ENCODE data around the gene GNA15.
A peak's percentile ranks its signal among the peaks of the same experiment; 100 is the strongest.

The GNA15 gene

DNA sequence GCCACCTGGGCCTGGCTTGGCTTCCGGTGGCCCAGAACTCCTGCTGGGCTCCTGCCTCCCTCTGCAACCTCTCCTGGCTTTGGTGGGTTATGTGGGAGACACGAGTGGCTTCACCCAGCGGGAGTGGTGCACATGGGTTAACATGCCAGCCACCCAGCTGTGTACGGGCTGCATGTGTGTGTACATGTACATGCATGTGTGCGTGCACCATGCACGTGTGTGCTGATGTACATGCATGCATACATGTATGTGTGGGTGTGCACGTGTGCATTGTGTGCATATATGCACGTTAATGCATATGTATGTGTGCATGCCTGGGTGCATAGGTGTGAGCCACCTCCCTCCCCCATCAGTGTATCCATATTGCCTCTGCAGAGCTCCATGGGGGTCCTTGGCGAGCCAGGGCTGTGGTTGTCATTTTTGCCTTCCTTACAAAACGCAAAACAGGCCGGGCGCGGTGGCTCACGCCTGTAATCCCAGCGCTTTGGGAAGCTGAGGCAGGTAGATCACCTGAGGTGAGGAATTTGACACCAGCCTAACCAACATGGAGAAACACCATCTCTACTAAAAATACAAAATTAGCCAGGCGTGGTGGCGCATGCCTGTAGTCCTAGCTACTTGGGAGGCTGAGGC, 29.2 kb upstream of the GNA15 start:
- no peak for DNase-seq (ENCODE audit: low read depth in 2 of 2)

DNA sequence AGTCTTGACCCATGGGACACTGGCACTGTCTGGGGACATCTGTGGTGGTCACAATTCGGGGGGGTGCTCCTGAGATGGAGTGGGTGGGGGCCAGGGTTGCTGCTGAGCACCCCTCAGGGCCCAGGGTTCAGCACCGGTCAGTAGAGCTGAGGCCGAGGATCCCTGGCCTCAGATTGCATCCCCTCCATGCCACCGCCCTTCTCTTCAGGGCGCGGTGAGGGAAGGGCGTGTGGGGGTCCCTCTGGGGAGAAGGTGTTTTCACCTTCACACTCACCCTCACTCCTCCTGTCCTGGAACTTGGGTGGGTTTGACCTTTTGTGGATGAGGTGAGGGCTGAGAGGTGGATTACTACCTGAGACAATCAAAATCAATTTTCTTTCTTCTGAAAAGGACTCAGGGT, 28.2 kb upstream of the GNA15 start:
- DNase-seq (ENCODE audit: low read depth in 2 of 2), result no peak

DNA sequence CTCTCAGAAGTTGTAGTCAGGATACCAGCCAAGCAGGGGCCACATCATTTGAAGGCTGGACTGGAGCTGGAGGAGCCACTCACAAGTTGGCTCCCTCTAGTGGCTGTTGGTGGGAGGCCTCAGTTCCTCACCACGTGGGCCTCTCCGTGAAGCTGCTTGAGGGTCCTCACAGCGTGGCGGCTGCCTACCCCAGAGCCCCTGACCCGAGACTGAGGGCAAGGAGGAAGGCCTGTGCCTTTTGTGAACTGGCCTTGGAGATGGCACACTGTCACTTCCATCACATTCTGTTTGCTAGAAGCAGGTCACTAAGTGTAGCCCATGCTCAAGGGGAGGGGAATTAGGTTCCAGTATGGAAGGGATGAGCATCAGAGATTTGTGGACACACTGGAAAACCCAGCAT, 27.1 kb upstream of the GNA15 start:
- peak; percentile 44 to 59 for DNase-seq (ENCODE audit: low read depth in 2 of 2)

DNA sequence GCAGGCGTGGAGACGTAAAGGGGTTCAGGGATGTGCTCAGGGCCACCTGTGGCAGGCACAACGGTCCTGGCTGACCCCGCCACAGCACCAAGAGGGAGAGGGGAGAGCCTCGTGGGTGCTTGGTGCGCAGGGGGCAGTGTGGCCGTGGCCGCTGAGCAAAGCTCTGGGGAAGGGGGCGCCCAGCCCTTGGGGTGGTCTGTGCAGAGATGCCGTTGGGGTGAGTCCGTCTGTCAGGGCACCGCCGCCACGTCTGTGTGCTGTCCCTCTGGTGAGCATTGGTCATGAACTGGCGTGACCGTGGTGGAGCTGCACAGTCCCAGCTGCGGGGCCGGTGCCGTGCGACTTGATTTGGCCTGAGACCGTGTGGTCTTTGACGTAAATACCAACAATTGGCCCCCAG, 26.3 kb upstream of the GNA15 start:
- no peak for DNase-seq (ENCODE audit: low read depth in 2 of 2)

DNA sequence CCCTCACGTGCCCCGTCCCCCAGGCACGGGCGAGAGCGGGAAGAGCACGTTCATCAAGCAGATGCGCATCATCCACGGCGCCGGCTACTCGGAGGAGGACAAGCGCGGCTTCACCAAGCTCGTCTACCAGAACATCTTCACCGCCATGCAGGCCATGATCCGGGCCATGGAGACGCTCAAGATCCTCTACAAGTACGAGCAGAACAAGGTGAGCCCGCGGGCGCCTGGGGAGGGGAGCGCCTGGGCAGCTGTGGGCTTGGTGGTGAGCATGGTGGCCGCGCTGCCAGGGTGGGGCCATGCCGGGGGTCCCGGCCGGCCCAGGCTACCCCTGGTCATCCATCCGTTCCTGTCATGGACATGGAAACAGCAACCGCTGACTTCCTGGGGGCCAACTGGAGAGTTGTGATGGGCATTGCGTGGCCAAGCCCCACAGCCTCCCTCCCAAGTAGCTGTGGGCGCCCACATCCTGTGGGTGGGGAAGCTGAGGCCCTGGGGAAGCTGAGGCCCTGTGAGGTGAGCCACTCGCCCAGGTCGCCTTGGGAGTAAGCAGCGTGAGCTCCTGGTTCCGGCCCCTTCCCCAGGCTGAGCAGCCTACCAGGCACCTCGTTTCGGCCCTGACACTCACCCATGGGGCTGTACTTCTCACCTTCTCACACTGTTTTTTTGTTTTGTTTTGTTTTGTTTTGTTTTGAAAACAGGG, 25.6 kb upstream of the GNA15 start:
- no peak for DNase-seq (ENCODE audit: low read depth in 2 of 2)

DNA sequence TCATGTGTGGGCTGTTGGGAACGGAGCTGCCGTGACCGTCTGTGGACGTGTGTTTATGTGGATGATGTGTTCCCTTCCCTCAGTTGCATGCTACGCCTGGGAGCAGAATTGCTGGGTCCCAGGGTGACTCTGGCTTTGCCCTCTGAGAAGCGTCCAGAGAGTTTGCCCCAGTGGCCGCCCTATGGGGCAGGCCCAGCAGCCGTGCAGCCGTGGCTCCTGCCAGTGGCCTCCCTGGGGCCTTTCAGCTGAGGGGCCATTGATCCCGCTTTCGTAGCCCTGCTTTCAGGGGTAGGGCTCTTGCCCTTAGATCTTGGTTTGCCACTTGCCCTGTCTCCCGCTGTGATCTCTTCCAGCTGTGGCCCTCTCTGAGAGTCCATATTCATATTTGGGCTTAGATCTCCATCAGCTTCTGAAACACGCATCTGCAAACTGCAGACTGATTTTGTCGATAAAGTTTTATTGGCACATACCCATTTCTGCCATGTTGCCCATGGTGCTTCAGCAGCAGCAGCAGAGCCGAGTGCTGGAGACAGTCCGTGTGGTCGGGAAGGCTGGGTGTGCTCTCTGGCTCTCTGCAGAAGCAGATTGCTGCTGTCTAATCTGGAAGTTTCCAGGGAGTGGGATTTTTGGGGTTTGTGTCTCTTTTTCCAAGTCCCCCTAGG, 24.1 kb upstream of the GNA15 start:
- no peak for DNase-seq (ENCODE audit: low read depth in 2 of 2)

DNA sequence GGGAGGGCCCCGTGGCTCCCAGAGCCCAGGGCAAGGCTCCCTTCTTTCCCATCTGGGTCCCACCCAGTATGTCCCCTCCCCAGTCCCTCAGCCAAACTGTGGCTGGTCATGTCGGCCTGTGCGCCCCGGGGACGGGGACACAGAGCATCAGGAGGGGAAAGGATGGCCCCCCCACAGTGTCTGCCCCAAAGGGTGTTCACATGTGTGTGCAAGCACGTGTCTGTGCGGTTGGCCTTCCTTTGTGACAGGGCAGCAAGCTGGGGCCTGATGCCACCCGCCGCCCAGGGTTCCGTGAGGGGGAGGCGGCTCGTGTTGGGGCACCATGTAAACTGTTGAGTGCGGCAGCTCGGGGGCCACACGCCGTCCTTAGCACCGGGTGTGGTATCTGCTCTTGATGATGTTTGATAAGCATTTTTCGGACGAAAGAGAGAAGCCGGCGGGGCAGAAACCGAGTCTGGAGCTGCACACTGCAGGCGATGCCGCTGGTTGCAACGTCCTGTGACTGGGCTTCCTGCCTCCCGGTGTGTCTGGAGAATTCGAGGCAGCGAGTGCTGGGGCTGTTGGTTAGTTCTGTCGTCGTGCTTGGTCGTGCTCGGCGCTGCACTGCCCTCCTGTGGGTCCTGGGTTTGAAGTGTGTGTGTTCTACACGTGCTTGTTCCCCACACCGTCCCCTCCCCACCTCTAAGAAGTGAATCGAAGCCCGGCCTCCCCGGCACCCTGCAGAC, 23.3 kb upstream of the GNA15 start:
- DNase-seq (ENCODE audit: low read depth in 2 of 2), result no peak

DNA sequence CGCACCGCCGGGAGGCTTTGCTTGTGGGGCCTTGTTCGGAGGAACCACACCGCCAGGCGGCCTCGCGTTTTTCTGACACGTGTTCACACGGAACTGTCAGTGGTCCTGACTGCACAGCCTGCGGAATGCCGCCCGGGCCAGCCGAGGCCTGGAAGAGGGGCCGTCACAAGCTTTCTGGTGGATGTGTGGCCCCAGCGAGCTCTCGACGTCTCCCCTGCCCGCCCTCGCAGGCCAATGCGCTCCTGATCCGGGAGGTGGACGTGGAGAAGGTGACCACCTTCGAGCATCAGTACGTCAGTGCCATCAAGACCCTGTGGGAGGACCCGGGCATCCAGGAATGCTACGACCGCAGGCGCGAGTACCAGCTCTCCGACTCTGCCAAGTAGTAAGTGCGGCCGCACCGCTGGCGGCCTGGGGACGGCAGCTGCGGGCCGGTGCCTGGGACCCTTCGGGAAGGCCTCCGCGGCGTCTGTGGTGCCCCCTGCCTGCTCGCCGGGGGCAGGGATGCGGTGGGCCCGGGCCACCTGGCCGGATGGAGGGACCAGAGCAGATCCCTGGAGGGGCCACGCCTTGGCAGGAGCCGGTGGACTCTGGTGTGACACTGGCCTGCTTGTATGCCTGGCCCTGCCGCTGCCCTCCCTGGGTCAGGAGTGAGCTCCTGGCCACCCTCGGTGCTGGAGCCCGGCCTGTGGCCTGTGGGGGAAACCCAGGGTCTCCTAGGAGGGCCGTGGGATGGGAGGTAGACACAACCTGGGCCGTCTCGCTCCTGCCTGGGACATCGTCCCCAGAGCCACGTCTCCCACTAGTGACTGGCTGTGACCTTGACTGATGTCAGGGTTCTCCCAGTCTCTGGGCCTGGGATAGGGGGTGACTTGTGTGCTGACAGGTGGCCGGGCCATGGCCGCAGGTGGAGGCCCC, 22.5 kb upstream of the GNA15 start:
- DNase-seq (ENCODE audit: low read depth in 2 of 2), result no peak

DNA sequence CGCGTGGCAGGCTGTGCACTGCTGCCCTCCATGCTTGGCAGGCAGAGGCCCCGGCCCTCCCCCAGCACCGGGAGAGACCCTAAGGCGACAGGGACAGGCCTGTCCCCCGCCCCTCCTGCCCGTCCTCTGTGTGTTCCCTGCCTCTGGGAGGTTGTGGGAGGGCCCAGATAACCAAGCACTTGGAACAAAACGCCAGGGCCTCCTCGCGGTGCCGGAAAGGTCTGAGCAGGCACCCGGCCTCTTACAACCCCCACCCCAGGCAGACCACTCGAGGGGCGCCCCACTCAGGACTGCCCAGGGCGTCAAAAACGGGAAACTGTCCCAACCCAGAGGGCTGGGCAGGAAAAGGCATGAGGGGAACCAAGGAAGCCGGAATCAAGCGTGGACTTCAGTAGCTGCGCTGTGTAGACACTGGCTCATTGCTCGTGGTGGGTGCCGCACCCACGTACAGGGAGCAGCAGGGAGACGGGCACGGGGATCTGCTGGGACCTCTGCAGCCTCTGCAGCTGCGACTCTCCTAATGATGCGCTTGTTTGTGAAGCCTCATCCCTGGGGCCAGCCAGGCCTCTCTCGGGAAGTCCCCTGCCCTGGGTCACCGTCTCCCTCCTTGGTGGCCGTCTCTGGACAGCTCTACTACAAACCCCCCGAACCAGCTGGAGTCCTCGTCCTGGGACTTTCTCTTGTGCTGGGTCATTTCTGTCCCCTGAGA, 21.7 kb upstream of the GNA15 start:
- no peak for DNase-seq (ENCODE audit: low read depth in 2 of 2)

DNA sequence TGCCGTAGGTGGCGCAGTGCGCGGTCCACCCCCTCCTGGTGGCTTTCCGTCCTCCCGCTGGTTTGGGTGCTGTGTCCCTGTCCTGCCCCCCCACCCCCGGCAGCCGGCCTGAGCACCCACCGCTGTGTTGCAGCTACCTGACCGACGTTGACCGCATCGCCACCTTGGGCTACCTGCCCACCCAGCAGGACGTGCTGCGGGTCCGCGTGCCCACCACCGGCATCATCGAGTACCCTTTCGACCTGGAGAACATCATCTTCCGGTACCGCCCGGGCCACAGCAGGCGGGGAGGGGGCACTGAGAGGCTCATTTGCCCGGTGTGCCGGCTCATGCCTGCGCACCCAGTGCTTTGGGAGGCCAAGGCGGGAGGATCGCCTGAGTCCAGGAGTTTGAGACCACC, 21.0 kb upstream of the GNA15 start:
- DNase-seq (ENCODE audit: low read depth in 2 of 2), result no peak

DNA sequence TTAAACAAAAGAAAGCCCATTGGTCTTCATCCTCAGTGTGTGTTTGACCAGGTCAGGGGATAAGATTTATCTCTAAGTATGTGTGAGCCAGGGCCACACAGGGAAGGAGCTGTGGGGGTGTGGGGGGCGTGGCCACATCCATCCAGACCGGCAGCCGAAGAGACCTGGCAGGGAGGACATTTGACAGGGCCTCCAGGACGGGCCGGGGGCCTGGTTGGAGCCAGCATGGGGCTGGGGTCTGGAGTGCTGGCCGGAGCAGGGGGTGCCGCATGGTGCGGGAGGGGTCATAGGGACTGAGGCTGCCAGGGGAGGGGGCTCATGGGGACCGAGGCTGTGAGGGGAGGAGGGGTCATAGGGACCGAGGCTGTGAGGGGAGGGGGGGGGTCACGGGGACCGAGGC, 20.4 kb upstream of the GNA15 start:
- no peak for DNase-seq (ENCODE audit: low read depth in 2 of 2)

DNA sequence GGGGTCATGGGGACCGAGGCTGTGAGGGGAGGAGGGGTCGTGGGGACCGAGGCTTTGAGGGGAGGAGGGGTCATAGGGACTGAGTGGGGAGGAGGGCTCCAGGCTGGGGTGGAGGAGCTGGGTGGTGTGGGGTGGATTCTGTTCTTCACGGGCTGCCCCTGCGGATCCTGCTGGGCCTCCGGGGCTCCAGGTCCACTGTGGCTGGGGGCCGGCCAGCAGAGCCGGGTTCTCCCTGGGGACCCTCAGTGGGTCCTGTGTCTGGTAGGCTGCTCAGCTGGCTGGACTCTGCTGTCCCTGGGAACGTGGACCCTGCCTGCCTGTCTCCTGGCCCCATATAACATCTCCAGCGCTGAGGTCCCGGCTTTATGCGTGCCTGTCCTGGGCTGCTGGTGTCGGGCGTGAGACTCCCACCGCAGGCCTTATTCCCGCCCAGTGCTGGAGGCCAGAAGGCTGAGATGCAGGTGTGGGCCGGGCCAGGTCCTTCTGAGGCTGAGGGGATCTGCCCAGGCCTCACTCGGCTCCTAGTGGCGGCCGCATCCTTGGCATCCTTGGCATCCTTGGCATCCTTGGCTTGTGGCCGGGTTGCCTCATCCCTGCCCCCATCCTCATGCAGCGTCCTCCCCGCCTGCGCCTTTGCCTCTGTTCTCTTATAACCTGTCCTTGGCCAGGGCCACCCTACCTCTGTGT, 19.8 kb upstream of the GNA15 start:
- no peak for DNase-seq (ENCODE audit: low read depth in 2 of 2)

DNA sequence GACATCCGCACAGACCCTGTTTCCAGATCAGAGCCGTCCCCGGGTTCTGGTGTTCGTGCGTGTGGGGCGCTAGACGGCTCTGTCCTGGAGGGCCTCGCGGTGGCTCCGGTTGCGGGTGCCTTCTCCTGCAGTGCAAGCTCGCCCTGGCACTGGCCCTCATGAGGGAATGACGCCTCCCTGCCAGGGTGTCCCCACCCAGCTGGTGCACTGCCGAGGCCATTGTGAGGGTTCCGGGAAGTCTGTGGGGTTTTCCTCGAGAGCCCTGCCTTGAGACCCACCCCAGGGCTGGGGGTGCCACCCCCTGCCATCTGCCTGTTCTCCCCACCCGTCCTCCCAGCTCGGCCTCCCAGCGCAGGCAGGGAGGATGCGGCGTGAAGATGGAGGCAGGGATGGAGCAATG, 19.2 kb upstream of the GNA15 start:
- no peak for DNase-seq (ENCODE audit: low read depth in 2 of 2)

DNA sequence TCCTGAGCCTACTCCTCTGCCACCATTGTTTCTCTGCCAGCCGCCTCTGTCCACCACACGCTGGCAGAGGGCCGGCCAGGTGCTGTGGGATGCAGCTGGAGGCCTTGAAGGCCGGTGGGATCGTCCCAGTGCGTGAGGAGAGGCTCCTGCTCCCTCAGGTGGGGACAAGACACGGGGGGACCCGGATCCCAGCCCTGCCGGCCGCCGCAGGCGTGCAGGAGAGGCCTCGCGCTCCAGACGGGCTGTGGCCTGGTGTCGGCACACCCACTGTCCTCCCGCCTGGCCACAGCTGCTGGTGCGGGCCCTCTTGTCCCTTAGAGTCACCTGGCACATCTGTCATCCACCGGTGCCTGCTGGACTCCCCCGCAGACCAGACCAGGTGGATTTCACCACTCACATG, 18.1 kb upstream of the GNA15 start:
- DNase-seq (ENCODE audit: low read depth in 2 of 2), result no peak

DNA sequence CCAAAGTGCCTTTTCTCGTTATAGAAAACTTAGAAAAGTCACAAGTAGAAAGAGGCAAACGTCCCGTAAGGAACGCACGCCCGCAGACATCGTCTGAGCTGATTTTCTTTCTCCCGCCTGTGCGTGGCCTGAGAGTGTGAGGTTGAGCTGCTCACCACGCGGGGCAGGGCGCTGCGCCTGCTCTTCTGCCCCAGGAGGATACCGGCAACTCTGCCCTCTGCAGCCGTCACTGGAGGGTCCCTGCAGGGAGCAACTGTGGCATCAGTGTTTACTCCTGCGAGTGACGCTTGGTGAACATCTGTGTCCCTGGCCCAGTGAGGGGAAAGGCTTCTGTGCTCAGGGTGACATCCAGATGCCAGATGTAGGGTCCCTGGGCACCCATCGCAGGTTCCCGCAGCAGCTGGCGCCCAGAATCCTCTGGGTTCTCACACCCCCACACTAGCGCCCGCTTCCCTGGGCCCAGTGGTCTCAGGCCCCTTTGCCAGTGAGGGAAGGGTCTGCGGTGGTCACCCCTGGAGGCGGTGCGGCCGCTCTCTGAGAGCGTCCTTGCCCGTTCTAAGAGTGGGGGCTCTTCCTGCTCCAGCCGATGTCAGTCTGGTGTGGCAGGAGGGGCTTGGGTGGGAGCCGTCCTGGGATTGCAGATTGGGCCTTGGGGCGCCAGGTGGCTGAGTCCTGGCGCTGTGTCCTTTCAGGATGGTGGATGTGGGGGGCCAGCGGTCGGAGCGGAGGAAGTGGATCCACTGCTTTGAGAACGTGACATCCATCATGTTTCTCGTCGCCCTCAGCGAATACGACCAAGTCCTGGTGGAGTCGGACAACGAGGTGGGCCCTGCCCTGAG, 17.4 kb upstream of the GNA15 start:
- DNase-seq (ENCODE audit: low read depth in 2 of 2), result no peak

DNA sequence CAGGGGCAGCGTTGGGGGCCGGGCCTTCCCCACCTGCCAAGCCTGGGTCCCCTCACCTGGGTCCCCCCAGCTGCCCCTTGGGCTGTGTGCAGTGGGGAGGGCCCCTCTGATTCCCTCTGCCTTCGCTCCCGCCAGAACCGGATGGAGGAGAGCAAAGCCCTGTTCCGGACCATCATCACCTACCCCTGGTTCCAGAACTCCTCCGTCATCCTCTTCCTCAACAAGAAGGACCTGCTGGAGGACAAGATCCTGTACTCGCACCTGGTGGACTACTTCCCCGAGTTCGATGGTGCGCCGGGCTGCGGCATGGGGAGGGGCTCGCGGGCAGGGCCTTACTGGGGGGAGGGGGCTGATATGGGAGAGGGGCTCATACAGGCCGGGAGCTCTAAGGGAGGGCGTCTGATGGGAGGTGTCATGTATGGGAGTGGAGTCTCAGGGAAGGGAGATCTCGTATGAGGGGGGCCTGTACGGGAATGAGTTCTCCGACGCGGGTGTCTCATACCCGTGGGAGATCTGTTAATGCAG, 16.7 kb upstream of the GNA15 start:
- no peak for DNase-seq (ENCODE audit: low read depth in 2 of 2)

DNA sequence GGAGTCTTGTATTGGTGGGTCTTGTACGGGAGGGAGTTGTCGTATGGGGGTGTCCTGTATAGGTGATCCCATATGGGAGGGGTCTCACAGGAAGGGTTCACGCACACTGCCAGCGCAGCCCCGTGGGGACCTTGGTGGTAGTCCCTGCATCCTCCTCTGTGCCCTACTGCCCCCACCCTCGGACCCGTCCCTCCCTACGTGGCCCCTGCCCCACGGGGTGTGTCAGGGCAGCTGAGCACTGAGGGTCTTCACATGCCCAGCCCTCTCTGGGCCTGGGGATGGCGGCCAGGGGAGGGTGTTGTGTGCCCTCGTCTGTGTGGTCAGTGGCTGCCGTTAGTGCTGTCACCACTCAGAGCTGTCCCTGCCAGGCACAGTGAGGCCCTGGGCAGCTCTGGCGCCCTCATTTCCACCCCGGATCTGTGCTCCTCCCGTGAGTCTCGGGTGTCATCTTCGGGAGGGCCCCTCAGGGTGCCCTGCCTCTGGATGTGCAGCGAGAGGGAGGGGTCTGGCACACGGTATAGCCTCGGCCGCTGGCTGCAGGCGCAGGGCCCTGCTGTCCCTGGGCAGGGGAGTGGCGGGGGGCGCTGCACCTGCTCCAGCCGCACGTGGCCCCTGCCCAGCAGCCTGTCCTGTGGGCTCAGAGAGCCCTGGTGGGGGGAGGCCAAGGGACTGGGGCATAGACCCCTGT, 16.0 kb upstream of the GNA15 start:
- DNase-seq (ENCODE audit: low read depth in 2 of 2), result no peak

DNA sequence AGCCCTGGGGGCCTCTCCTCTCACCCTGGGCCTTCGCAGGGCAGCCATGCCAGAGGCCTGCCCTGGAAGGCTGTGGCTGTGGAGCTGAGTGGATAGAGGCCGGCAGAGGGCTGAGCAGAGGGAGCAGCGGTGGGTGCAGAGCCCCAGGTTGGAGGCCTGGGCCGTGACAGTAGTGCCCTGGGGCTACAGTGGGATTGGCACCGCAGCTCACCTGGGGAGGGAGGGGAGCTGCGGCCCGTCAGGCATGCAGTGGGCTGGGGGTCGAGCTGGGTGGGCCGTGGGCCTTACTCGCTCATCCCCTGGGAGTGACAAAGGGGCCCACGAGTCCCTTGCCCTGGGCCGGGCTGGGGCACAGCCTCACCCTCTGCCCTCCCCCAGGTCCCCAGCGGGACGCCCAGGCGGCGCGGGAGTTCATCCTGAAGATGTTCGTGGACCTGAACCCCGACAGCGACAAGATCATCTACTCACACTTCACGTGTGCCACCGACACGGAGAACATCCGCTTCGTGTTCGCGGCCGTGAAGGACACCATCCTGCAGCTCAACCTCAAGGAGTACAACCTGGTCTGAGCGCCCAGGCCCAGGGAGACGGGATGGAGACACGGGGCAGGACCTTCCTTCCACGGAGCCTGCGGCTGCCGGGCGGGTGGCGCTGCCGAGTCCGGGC, 15.1 kb upstream of the GNA15 start:
- DNase-seq (ENCODE audit: low read depth in 2 of 2), result no peak

Data from stimulated activated CD4-positive, alpha-beta T cell treated with anti-CD3 and anti-CD28 coated beads, Interleukin-15, amount 100 ng/mL, for 48 hours (primary cell).